SK-N-SH treated with all-trans-retinoic acid at 6 μM for 48 hours (cell line): Measurements from ENCODE around the gene MARS1.

Experiments
- ATAC-seq: fragments of 200-7000 bp; cut with Tn5 transposase; 3 replicates; pipeline ENCODE4 v1.9.1; 2020; ENCODE audit warnings: mild to moderate bottlenecking, moderate library complexity
- CREB5 ChIP-seq: fragments of 250-450 bp; sonication (Bioruptor Pico); IDR thresholded peaks from 2 replicates; pipeline ENCODE4 v1.5.1; 2020; ENCODE audit warnings: low read depth, mild to moderate bottlenecking, moderate library complexity
- CSDC2 ChIP-seq: fragments of 250-450 bp; sonication (Bioruptor Pico); IDR thresholded peaks from 2 replicates; pipeline ENCODE4 v1.5.0; 2020; ENCODE audit warnings: mild to moderate bottlenecking, moderate library complexity
- CSRNP3 ChIP-seq: fragments of 250-450 bp; sonication (Bioruptor Pico); IDR thresholded peaks from 2 replicates; pipeline ENCODE4 v1.5.1; 2021; ENCODE audit warnings: mild to moderate bottlenecking, moderate library complexity
- ESRRG ChIP-seq: fragments of 250-450 bp; sonication (Bioruptor Pico); IDR thresholded peaks from 2 replicates; pipeline ENCODE4 v1.6.1; 2021; ENCODE audit warnings: mild to moderate bottlenecking
- GLIS3 ChIP-seq: fragments of 250-450 bp; sonication (Bioruptor Pico); IDR thresholded peaks from 2 replicates; pipeline ENCODE4 v1.5.0; 2020; ENCODE audit warnings: mild to moderate bottlenecking, moderate library complexity
- OSR1 ChIP-seq: fragments of 250-450 bp; sonication (Bioruptor Pico); IDR thresholded peaks from 2 replicates; pipeline ENCODE4 v1.8.0; 2022; ENCODE audit warnings: moderate library complexity, mild to moderate bottlenecking, inconsistent platforms
- PATZ1 ChIP-seq: fragments of 250-450 bp; sonication (Bioruptor Pico); IDR thresholded peaks from 2 replicates; pipeline ENCODE4 v1.8.0; 2020; ENCODE audit warnings: mild to moderate bottlenecking, moderate library complexity, borderline replicate concordance
- POU6F1 ChIP-seq: fragments of 250-450 bp; sonication (Bioruptor Pico); IDR thresholded peaks from 2 replicates; pipeline ENCODE4 v1.8.0; 2021; ENCODE audit warnings: low read depth, mild to moderate bottlenecking, moderate library complexity, borderline replicate concordance
- PPARA ChIP-seq: fragments of 250-450 bp; sonication (Bioruptor Pico); IDR thresholded peaks from 2 replicates; pipeline ENCODE4 v1.5.0; 2020; ENCODE audit warnings: mild to moderate bottlenecking, borderline replicate concordance
- RARB ChIP-seq: fragments of 250-450 bp; sonication (Bioruptor Pico); IDR thresholded peaks from 2 replicates; pipeline ENCODE4 v1.8.0; 2021; ENCODE audit warnings: mild to moderate bottlenecking, moderate library complexity
- TCF4 ChIP-seq: fragments of 250-450 bp; sonication (Bioruptor Pico); IDR thresholded peaks from 2 replicates; pipeline ENCODE4 v1.8.0; 2021; ENCODE audit warnings: mild to moderate bottlenecking, moderate library complexity, borderline replicate concordance
- TOX ChIP-seq: fragments of 250-450 bp; sonication (Bioruptor Pico); IDR thresholded peaks from 2 replicates; pipeline ENCODE4 v1.8.0; 2021; ENCODE audit warnings: mild to moderate bottlenecking, moderate library complexity, borderline replicate concordance
- TSHZ2 ChIP-seq: fragments of 250-450 bp; sonication (Bioruptor Pico); IDR thresholded peaks from 2 replicates; pipeline ENCODE4 v1.5.0; 2020; ENCODE audit warnings: mild to moderate bottlenecking, moderate library complexity
- ZFP30 ChIP-seq: fragments of 450-650 bp; formaldehyde crosslinking; IDR thresholded peaks from 2 replicates; pipeline ENCODE4 v1.5.0; 2022; ENCODE audit warnings: mild to moderate bottlenecking, moderate library complexity
- ZNF565 ChIP-seq: fragments of 450-650 bp; formaldehyde crosslinking; conservative IDR thresholded peaks from 2 replicates; pipeline ENCODE4 v1.5.0; 2020; ENCODE audit warnings: low read depth, mild to moderate bottlenecking, moderate library complexity
- ZNF70 ChIP-seq: fragments of 450-650 bp; formaldehyde crosslinking; IDR thresholded peaks from 2 replicates; pipeline ENCODE4 v1.5.0; 2020; ENCODE audit warnings: mild to moderate bottlenecking, moderate library complexity
- ZNF8 ChIP-seq: fragments of 450-650 bp; formaldehyde crosslinking; IDR thresholded peaks from 2 replicates; pipeline ENCODE4 v1.5.0; 2020; ENCODE audit warnings: mild to moderate bottlenecking, moderate library complexity

MARS1 gene

GRCh38 chr12:57558864-57559263 is 71.0 kb downstream of the MARS1 start (continued):
- no peak for TF ChIP-seq PATZ1 (CRISPR knock-in tag)
- TF ChIP-seq, all 23 proteins: peak for 0

GRCh38 chr12:57560516-57560915 is 72.6 kb downstream of the MARS1 start:
- TF ChIP-seq CSDC2 (CRISPR knock-in tag) (no peak), CREB5 (CRISPR knock-in tag) (no peak), RARB (CRISPR knock-in tag) (no peak), GLIS3 (no peak), TCF4 (CRISPR knock-in tag) (no peak), POU6F1 (no peak), OSR1 (CRISPR knock-in tag) (no peak), ZNF8 (no peak)
- ATAC-seq = no peak

- ATAC-seq = peak; percentile 50; the same call in 2 of the 3 replicates
Observed at GRCh38 chr12:57561117-57561516, 73.2 kb downstream of the MARS1 start.

GRCh38 chr12:57563358-57563757 is 75.5 kb downstream of the MARS1 start:
- ATAC-seq = no peak
- TF ChIP-seq GLIS3 = no peak
- no peak for TF ChIP-seq ZFP30
- no peak for TF ChIP-seq ESRRG (CRISPR knock-in tag)
- TF ChIP-seq TOX (CRISPR knock-in tag) = no peak
- TF ChIP-seq CREB5 (CRISPR knock-in tag) = no peak
- no peak for TF ChIP-seq PATZ1 (CRISPR knock-in tag)
- TF ChIP-seq RARB (CRISPR knock-in tag) = no peak
- no peak for TF ChIP-seq TSHZ2

- TF ChIP-seq CSRNP3 (CRISPR knock-in tag) (no peak), GLIS3 (no peak), ZNF565 (CRISPR knock-in tag) (no peak), ZNF70 (no peak), PATZ1 (CRISPR knock-in tag) (no peak), PPARA (no peak), ZNF8 (no peak)
- TF ChIP-seq, all 23 proteins: peak for 0
- no peak for ATAC-seq
Observed at GRCh38 chr12:57564178-57564740, 76.4 kb downstream of the MARS1 start.
